Thyroid gland (tissue), 4 donors: ENCODE results near the gene FSTL1. TPM values are rescaled to one million over a fixed set of nuclear protein-coding genes. Genes with fewer than 3 reads are reported as not detected.
A peak's percentile ranks its signal among the peaks of the same experiment; 100 is the strongest.

Source experiments
- DNase-seq, 2 donors: peaks; one replicate each; pipeline ENCODE4 v3.0.0-alpha.2; 2019
- H3K27ac ChIP-seq, 3 donors: fragments of 200-600 bp; sonication (generic); 1 replicate in 2 of 3; 2 replicates in 1 of 3; pipeline ENCODE4 v1.5.1; 2016 to 2019; ENCODE audit warnings: mild to moderate bottlenecking in 1 of 3, moderate library complexity in 1 of 3
- H3K27me3 ChIP-seq: fragments of 200-600 bp; sonication (generic); one replicate; pipeline ENCODE4 v1.5.1; 2019
- H3K36me3 ChIP-seq, 2 donors: fragments of 200-600 bp; sonication (generic); one replicate each; pipeline ENCODE4 v1.5.1; 2016 to 2019
- H3K4me1 ChIP-seq, 2 donors: fragments of 200-600 bp; sonication (generic); one replicate each; pipeline ENCODE4 v1.5.1; 2017 to 2019
- H3K4me3 ChIP-seq, 3 donors: fragments of 200-600 bp; sonication (generic); replicated peaks in 1 of 3; 1 replicate in 2 of 3; 2 replicates in 1 of 3; pipeline ENCODE4 v1.5.1; 2016; ENCODE audit warnings: mild to moderate bottlenecking in 1 of 3
- H3K9me3 ChIP-seq: fragments of 200-600 bp; sonication (generic); one replicate; pipeline ENCODE4 v1.5.1; 2017
- CTCF ChIP-seq, 6 experiments: fragments of 200-600 bp in 3 of 6; fragments of 450-650 bp in 3 of 6; sonication (generic) in 3 of 6; IDR thresholded peaks; one replicate each; pipeline ENCODE4 v1.5.1; 2016 to 2019; ENCODE audit warnings: antibody characterized with exemption in 6 of 6, mild to moderate bottlenecking in 2 of 6, inconsistent platforms in 1 of 6, moderate library complexity in 1 of 6
- POLR2A ChIP-seq, 2 donors: fragments of 450-650 bp; IDR thresholded peaks; one replicate each; pipeline ENCODE4 v1.6.1; 2017; ENCODE audit warnings: antibody characterized with exemption in 2 of 2, mild to moderate bottlenecking in 2 of 2, moderate library complexity in 1 of 2
- WGBS, 2 donors: methylation state at CpG; one replicate each; pipeline ENCODE4 v1.1.5; 2017; 5-methylcytosine and 5-hydroxymethylcytosine counted together
- intact Hi-C: fragments of 100-400 bp; cut with DNase I; formaldehyde crosslinking; loops from one replicate; pipeline ENCODE4 v1.15.1; 2023
- total RNA-seq, 4 donors: library from RNA; depleted of rRNA; stranded (reverse); fragments of >200 nt; gene quantifications; one replicate each; pipeline ENCODE4 v1.2.3, GENCODE V29; 2016

Gene FSTL1
- total RNA-seq, 4 donors from 2014 or later = 135 to 268 (median 228) TPM

- intact Hi-C loops = no loop called here
- Histone ChIP-seq H3K4me3 (no peak overlapping the region), H3K27ac (no peak overlapping the region), H3K27me3 (no peaks in the 10 kb centered on the region), H3K4me1 (peaks cover 67 to 71% of the 10 kb centered on the region in 2 donors), H3K36me3 (no peaks in the 10 kb centered on the region), H3K9me3 (no peaks in the 10 kb centered on the region)
- 88% methylated on average over 2 of the region's 2 CpGs for WGBS, 2 donors
- no peak for TF ChIP-seq CTCF (IDR thresholded peaks at IDR 0.05)
- TF ChIP-seq POLR2A (IDR thresholded peaks at IDR 0.05) = no peak
- no peak for DNase-seq
These were observed 21.9 kb downstream of the FSTL1 start for GRCh38 chr3:120428924-120429323.

- no peak for DNase-seq
- Histone ChIP-seq H3K9me3 (no peaks in the 10 kb centered on the region), H3K4me3 (no peak overlapping the region), H3K27ac (peak overlapping the region in 1 of 3 donors; percentile 75), H3K4me1 (peaks cover 50 to 54% of the 10 kb centered on the region in 2 donors), H3K27me3 (no peaks in the 10 kb centered on the region), H3K36me3 (no peaks in the 10 kb centered on the region)
- intact Hi-C loops = no loop called here
- TF ChIP-seq POLR2A (IDR thresholded peaks at IDR 0.05) = no peak
- no peak for TF ChIP-seq CTCF (IDR thresholded peaks at IDR 0.05)
These were observed 23.6 kb downstream of the FSTL1 start for GRCh38 chr3:120427201-120427600.

GRCh38 chr3:120425572-120426250 lies 25.1 kb downstream of the FSTL1 start:
- Histone ChIP-seq H3K9me3 (no peaks in the 10 kb centered on the region), H3K27me3 (no peaks in the 10 kb centered on the region), H3K4me3 (no peak overlapping the region), H3K36me3 (no peaks in the 10 kb centered on the region), H3K27ac (peak overlapping the region; percentile 59 to 75 (median 64)), H3K4me1 (peaks cover 41 to 55% of the 10 kb centered on the region in 2 donors)
- TF ChIP-seq CTCF (IDR thresholded peaks at IDR 0.05) (no peak), POLR2A (IDR thresholded peaks at IDR 0.05) (no peak)
- intact Hi-C loops = no loop called here
- WGBS, 2 donors = 10 to 12% methylated on average over 1 of the region's 1 CpG
- peak; percentile 66 to 72 for DNase-seq

DNA sequence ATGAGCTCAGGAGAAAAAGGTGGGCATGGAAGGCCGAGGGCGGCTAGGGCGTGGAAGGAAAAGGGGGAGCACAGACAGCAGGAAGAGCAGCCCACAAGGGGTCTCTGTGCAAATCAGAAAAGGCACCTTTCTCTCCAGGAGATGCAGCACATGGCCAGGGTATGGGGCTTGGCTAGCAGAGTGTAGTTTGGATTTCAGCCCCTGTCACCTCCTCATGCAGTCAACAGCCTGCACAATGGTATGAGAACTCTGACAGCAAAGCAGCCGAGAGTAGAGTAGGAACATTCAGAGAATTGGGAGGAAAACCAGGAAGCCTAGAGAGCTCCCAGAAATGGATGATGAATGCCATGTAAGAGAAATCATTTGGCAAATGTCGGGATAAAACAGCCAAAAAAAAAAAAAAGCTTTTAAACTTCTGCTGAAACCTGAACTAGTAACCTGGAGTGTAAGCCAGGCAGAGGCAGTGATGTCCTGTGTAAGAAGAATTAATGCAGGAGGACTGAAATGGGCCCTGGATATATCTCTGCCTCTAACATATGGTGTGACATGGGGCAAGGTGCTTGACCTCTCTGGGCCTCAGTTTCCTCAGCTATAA lies 25.7 kb downstream of the FSTL1 start:
- WGBS, 2 donors = 63 to 69% methylated on average over 5 of the region's 5 CpGs
- Histone ChIP-seq H3K4me1 (peaks cover 37 to 52% of the 10 kb centered on the region in 2 donors), H3K36me3 (no peaks in the 10 kb centered on the region), H3K27ac (peak overlapping the region in 2 of 3 donors; percentile 59 to 75), H3K27me3 (no peaks in the 10 kb centered on the region), H3K9me3 (no peaks in the 10 kb centered on the region), H3K4me3 (no peak overlapping the region)
- no peak for DNase-seq
- intact Hi-C loops = loop anchor here (5.0 kb wide), 1 partner anchor 82 kb away; no protein-coding TSS in a partner anchor
- no peak for TF ChIP-seq POLR2A (IDR thresholded peaks at IDR 0.05)
- TF ChIP-seq CTCF (IDR thresholded peaks at IDR 0.05) = no peak

DNA sequence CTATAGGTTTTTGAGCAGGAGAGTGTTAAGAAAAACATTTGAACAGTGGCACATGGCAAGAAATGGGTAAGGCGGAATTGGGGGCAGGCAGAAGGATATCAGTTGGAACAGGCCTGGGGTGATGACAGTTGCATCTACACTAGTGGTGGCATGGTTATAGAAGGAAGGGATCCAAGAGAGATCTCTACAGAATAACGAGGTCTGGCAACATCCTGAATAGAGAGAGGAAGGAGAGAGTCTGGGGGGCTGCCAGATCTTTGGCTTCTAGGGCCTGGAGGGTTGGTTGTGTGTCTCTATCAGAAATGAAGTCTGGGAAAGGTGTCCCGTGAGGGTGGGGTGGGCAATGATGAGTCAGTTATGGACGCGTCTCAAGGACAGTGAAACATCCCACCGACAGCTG lies 26.3 kb downstream of the FSTL1 start:
- intact Hi-C loops = loop anchor here (5.0 kb wide), 1 partner anchor 83 kb away; no protein-coding TSS in a partner anchor
- Histone ChIP-seq H3K27ac (peak overlapping the region in 1 of 3 donors; percentile 75), H3K27me3 (no peaks in the 10 kb centered on the region), H3K9me3 (no peaks in the 10 kb centered on the region), H3K4me3 (no peak overlapping the region), H3K36me3 (no peaks in the 10 kb centered on the region), H3K4me1 (peaks cover 32 to 47% of the 10 kb centered on the region in 2 donors)
- DNase-seq = no peak
- TF ChIP-seq POLR2A (IDR thresholded peaks at IDR 0.05) (no peak), CTCF (IDR thresholded peaks at IDR 0.05) (no peak)
- WGBS, 2 donors = 80 to 86% methylated on average over 6 of the region's 6 CpGs
